Smooth muscle cell (in vitro differentiated cells): ENCODE data around the gene STK40. TPM values are rescaled to one million over a fixed set of nuclear protein-coding genes. Genes with fewer than 3 reads are reported as not detected.

Experiments used
- DNase-seq: peaks from one replicate; lab custom pipeline; 2025; ENCODE audit not compliant: unreplicated experiment; lab: John Stamatoyannopoulos, UW
- H2AFZ ChIP-seq: fragments of 200-600 bp; sonication (generic); 2 replicates; pipeline ENCODE4 v1.6.0; 2016; ENCODE audit warnings: antibody characterized with exemption, low read depth, mild to moderate bottlenecking
- H3F3A ChIP-seq: fragments of 200-600 bp; sonication (generic); 2 replicates; pipeline ENCODE4 v1.6.0; 2017; ENCODE audit warnings: antibody characterized with exemption, low read depth
- H3K27ac ChIP-seq: fragments of 200-600 bp; sonication (generic); 2 replicates; pipeline ENCODE4 v1.5.1; 2016; ENCODE audit warnings: low read depth, mild to moderate bottlenecking
- H3K27me3 ChIP-seq: fragments of 200-600 bp; sonication (generic); 2 replicates; pipeline ENCODE4 v1.6.1; 2016; ENCODE audit warnings: low read depth, mild to moderate bottlenecking
- H3K36me3 ChIP-seq: fragments of 200-600 bp; sonication (generic); 2 replicates; pipeline ENCODE4 v1.5.1; 2016; ENCODE audit warnings: low read depth
- H3K4me1 ChIP-seq: fragments of 200-600 bp; sonication (generic); 2 replicates; pipeline ENCODE4 v1.5.1; 2016; ENCODE audit warnings: low read depth
- H3K4me2 ChIP-seq: fragments of 200-600 bp; sonication (generic); 2 replicates; pipeline ENCODE4 v1.6.0; 2016; ENCODE audit warnings: mild to moderate bottlenecking
- H3K4me3 ChIP-seq: fragments of 200-600 bp; sonication (generic); 2 replicates; pipeline ENCODE4 v1.5.1; 2016; ENCODE audit warnings: mild to moderate bottlenecking
- H3K79me2 ChIP-seq: fragments of 200-600 bp; sonication (generic); 2 replicates; pipeline ENCODE4 v1.6.0; 2016; ENCODE audit warnings: low read depth, mild to moderate bottlenecking
- H3K9ac ChIP-seq: fragments of 200-600 bp; sonication (generic); 2 replicates; pipeline ENCODE4 v1.6.0; 2016; ENCODE audit warnings: low read depth
- H3K9me3 ChIP-seq: fragments of 200-600 bp; sonication (generic); replicated peaks from 2 replicates; pipeline ENCODE4 v1.5.1; 2016; ENCODE audit warnings: low read depth
- H4K20me1 ChIP-seq: fragments of 200-600 bp; sonication (generic); 2 replicates; pipeline ENCODE4 v1.6.0; 2016; ENCODE audit warnings: low read depth
- CTCF ChIP-seq: fragments of 200-600 bp; sonication (generic); IDR thresholded peaks from 2 replicates; pipeline ENCODE4 v1.5.1; 2017; ENCODE audit warnings: borderline replicate concordance, mild to moderate bottlenecking, antibody characterized with exemption; ENCODE audit not compliant: insufficient read depth, poor library complexity, severe bottlenecking
- WGBS: methylation state at CpG from one replicate; pipeline ENCODE4 v1.1.7; 2016; ENCODE audit warnings: low lambda C conversion rate; 5-methylcytosine and 5-hydroxymethylcytosine counted together
- polyA plus RNA-seq: library from polyadenylated mRNA; unstranded; fragments of >200 nt; fragmentation: Nextera tagmentation; extraction: Ambion mirVana; gene quantifications from 2 replicates; pipeline ENCODE4 v1.2.1, GENCODE V29; 2016
- total RNA-seq: library from RNA; depleted of rRNA; stranded (reverse); fragments of >200 nt; gene quantifications from 2 replicates; pipeline ENCODE4 v1.2.3, GENCODE V29; 2014

STK40 gene
- total and polyA plus RNA-seq, 2 experiments from 2014 or later, result 8.4 to 18.8 TPM

- TF ChIP-seq CTCF, result no peak
- no peaks in the 10 kb centered on the region for H4K20me1 ChIP-seq
- no peak overlapping the region for H3K4me3 ChIP-seq
- H3K79me2 ChIP-seq, result peaks cover 36% of the 10 kb centered on the region
- no peak overlapping the region for H2AFZ ChIP-seq
- H3K4me1 ChIP-seq, result peaks cover 14% of the 10 kb centered on the region
- H3F3A ChIP-seq, result peaks cover 11% of the 10 kb centered on the region
- WGBS, result 96% methylated on average over 4 of the region's 4 CpGs
- no peaks in the 10 kb centered on the region for H3K9me3 ChIP-seq
- no peak for DNase-seq
- no peaks in the 10 kb centered on the region for H3K27me3 ChIP-seq
- no peak overlapping the region for H3K4me2 ChIP-seq
- H3K9ac ChIP-seq, result no peak overlapping the region
- no peak overlapping the region for H3K27ac ChIP-seq
- no peaks in the 10 kb centered on the region for H3K36me3 ChIP-seq
Observed at GRCh38 chr1:36392836-36393235, 7.1 kb upstream of the STK40 start.

GRCh38 chr1:36391271-36391670, 5.5 kb upstream of the STK40 start:
- DNase-seq, result no peak
- no peak overlapping the region for H2AFZ ChIP-seq
- H3F3A ChIP-seq, result peaks cover 21% of the 10 kb centered on the region
- no peak overlapping the region for H3K9ac ChIP-seq
- H3K4me2 ChIP-seq, result no peak overlapping the region
- H3K4me1 ChIP-seq, result peaks cover 17% of the 10 kb centered on the region
- H3K27me3 ChIP-seq, result no peaks in the 10 kb centered on the region
- no peaks in the 10 kb centered on the region for H3K9me3 ChIP-seq
- no peaks in the 10 kb centered on the region for H3K36me3 ChIP-seq
- H3K4me3 ChIP-seq, result no peak overlapping the region
- no peak overlapping the region for H3K27ac ChIP-seq
- 96% methylated on average over 8 of the region's 8 CpGs for WGBS
- H4K20me1 ChIP-seq, result no peaks in the 10 kb centered on the region
- peaks cover 23% of the 10 kb centered on the region for H3K79me2 ChIP-seq
- TF ChIP-seq CTCF, result no peak

- H3K4me3 ChIP-seq, result no peak overlapping the region
- no peak overlapping the region for H3K4me2 ChIP-seq
- no peaks in the 10 kb centered on the region for H3K36me3 ChIP-seq
- no peak overlapping the region for H3K9ac ChIP-seq
- TF ChIP-seq CTCF, result no peak
- no peaks in the 10 kb centered on the region for H3K27me3 ChIP-seq
- peaks cover 17% of the 10 kb centered on the region for H3K79me2 ChIP-seq
- peaks cover 21% of the 10 kb centered on the region for H3F3A ChIP-seq
- H3K27ac ChIP-seq, result no peak overlapping the region
- 100% methylated on average over 2 of the region's 2 CpGs for WGBS
- no peaks in the 10 kb centered on the region for H4K20me1 ChIP-seq
- H2AFZ ChIP-seq, result no peak overlapping the region
- no peaks in the 10 kb centered on the region for H3K9me3 ChIP-seq
- no peak for DNase-seq
- peaks cover 17% of the 10 kb centered on the region for H3K4me1 ChIP-seq
Observed at GRCh38 chr1:36390411-36390810, 4.7 kb upstream of the STK40 start.

GRCh38 chr1:36389999-36390398, 4.3 kb upstream of the STK40 start:
- H3K4me2 ChIP-seq, result no peak overlapping the region
- no peak for TF ChIP-seq CTCF
- 91% methylated on average over 1 of the region's 1 CpG for WGBS
- H3K4me1 ChIP-seq, result peaks cover 17% of the 10 kb centered on the region
- H3K27me3 ChIP-seq, result no peaks in the 10 kb centered on the region
- H3K36me3 ChIP-seq, result no peaks in the 10 kb centered on the region
- DNase-seq, result no peak
- no peaks in the 10 kb centered on the region for H3K9me3 ChIP-seq
- H3K9ac ChIP-seq, result no peak overlapping the region
- no peak overlapping the region for H3K4me3 ChIP-seq
- H4K20me1 ChIP-seq, result peaks cover 2% of the 10 kb centered on the region
- H3F3A ChIP-seq, result peaks cover 21% of the 10 kb centered on the region
- H3K79me2 ChIP-seq, result peaks cover 17% of the 10 kb centered on the region
- no peak overlapping the region for H3K27ac ChIP-seq
- H2AFZ ChIP-seq, result no peak overlapping the region
